GM12878 (cell line): ENCODE measurements around the gene MEOX1. TPM values are rescaled to one million over a fixed set of nuclear protein-coding genes. Genes with fewer than 3 reads are reported as not detected.

Experiments used
- ATAC-seq: fragments of 200-7000 bp; cut with Tn5 transposase; 3 replicates; pipeline ENCODE4 v1.9.1; 2020; ENCODE audit warnings: mild to moderate bottlenecking, moderate library complexity
- BruUV-seq: library from RNA; stranded (reverse); fragments of 400-500 nt; replicated peaks from 2 replicates; lab custom pipeline; 2021; lab: Mats Ljungman, UMichigan
- CTCF ChIA-PET: fragments of 300-600 bp; sonication (Branson Sonifier 250); formaldehyde crosslinking; extraction: SDS; loops from one replicate; lab custom pipeline; 2021; ENCODE audit warnings: inconsistent platforms; lab: Yijun Ruan, JAX
- POLR2A ChIA-PET: fragments of 350-600 bp; formaldehyde crosslinking; extraction: SDS; loops from one replicate; lab custom pipeline; 2021; ENCODE audit warnings: inconsistent platforms; lab: Charles Lee
- RAD21 ChIA-PET: fragments of 300-600 bp; sonication (Branson Sonifier 250); formaldehyde crosslinking; loops from one replicate; lab custom pipeline; 2023; ENCODE audit warnings: antibody characterized with exemption; ENCODE audit not compliant: unreplicated experiment; lab: Charles Lee
- SMC1A ChIA-PET: fragments of 300-600 bp; sonication (Branson Sonifier 250); formaldehyde crosslinking; loops from one replicate; lab custom pipeline; 2023; ENCODE audit not compliant: unreplicated experiment, uncharacterized antibody; lab: Charles Lee
- DNase-seq: peaks from one replicate; pipeline ENCODE4 v3.0.0-alpha.2; 2011; ENCODE audit warnings: low read depth, low spot score
- FAIRE-seq: peaks from 3 replicates; lab custom pipeline; 2011; peaks lifted over from hg19 to GRCh38; lab: Jason Lieb, UNC
- H2AFZ ChIP-seq: 2 replicates; pipeline ENCODE4 v1.6.0; 2011; ENCODE audit warnings: low read depth, low read length, control low read depth; ENCODE audit not compliant: control insufficient read depth
- H3K27ac ChIP-seq: 2 replicates; pipeline ENCODE4 v1.5.1; 2011; ENCODE audit warnings: control low read depth; ENCODE audit not compliant: control insufficient read depth, insufficient read depth
- H3K27me3 ChIP-seq, 2 experiments: replicated peaks in 1 of 2; 2 replicates each; pipeline versions ENCODE4 v1.6.0 to v1.6.1; 2011; ENCODE audit warnings: low read length in 1 of 2; ENCODE audit not compliant: control insufficient read depth in 2 of 2, insufficient read depth in 2 of 2
- H3K36me3 ChIP-seq, 2 experiments: 2 replicates each; pipeline ENCODE4 v1.5.1; 2011; ENCODE audit warnings: low read length in 1 of 2; ENCODE audit not compliant: control insufficient read depth in 2 of 2, insufficient read depth in 2 of 2
- H3K4me1 ChIP-seq: 2 replicates; pipeline ENCODE4 v1.6.1; 2011; ENCODE audit warnings: mild to moderate bottlenecking, low read length, moderate library complexity, mixed read lengths; ENCODE audit not compliant: control insufficient read depth, insufficient read depth
- H3K4me2 ChIP-seq: 2 replicates; pipeline ENCODE4 v1.6.0; 2011; ENCODE audit warnings: control low read depth; ENCODE audit not compliant: control insufficient read depth, insufficient read depth
- H3K4me3 ChIP-seq: fragments of 200-600 bp; sonication (generic); 2 replicates; pipeline ENCODE4 v1.5.1; 2016
- H3K79me2 ChIP-seq: 2 replicates; pipeline ENCODE4 v1.6.0; 2011; ENCODE audit warnings: low read length; ENCODE audit not compliant: control insufficient read depth, insufficient read depth
- H3K9ac ChIP-seq: 2 replicates; pipeline ENCODE4 v1.8.0; 2011; ENCODE audit warnings: low read length, control low read depth, mixed read lengths; ENCODE audit not compliant: control insufficient read depth, insufficient read depth
- H3K9me3 ChIP-seq: replicated peaks from 3 replicates; pipeline ENCODE4 v1.5.1; 2011; ENCODE audit warnings: mild to moderate bottlenecking, low read length; ENCODE audit not compliant: control insufficient read depth, insufficient read depth
- H4K20me1 ChIP-seq: 2 replicates; pipeline ENCODE4 v1.6.0; 2011; ENCODE audit not compliant: control insufficient read depth, insufficient read depth
- CBFB ChIP-seq: IDR thresholded peaks from 2 replicates; pipeline ENCODE4 v1.6.1; 2016; ENCODE audit warnings: antibody characterized with exemption, low read depth
- CREM ChIP-seq: IDR thresholded peaks from 2 replicates; pipeline ENCODE4 v1.6.1; 2014; ENCODE audit warnings: antibody characterized with exemption, low read depth
- HDGF ChIP-seq: fragments of 450-650 bp; IDR thresholded peaks from 2 replicates; pipeline ENCODE4 v1.6.1; 2016; ENCODE audit warnings: antibody characterized with exemption
- KLF5 ChIP-seq: fragments of 450-650 bp; IDR thresholded peaks from 2 replicates; pipeline ENCODE4 v1.6.1; 2014; ENCODE audit warnings: mild to moderate bottlenecking; ENCODE audit not compliant: partially characterized antibody
- NFIC ChIP-seq: IDR thresholded peaks from 2 replicates; pipeline ENCODE4 v1.6.1; 2012; ENCODE audit warnings: low read depth, mild to moderate bottlenecking, inconsistent platforms, low read length, moderate library complexity
- PML ChIP-seq: IDR thresholded peaks from 2 replicates; pipeline ENCODE4 v1.6.1; 2012; ENCODE audit warnings: low read length, inconsistent platforms
- ZNF217 ChIP-seq: fragments of 450-650 bp; IDR thresholded peaks from 2 replicates; pipeline ENCODE4 v1.6.1; 2017; ENCODE audit warnings: antibody characterized with exemption, mild to moderate bottlenecking
- WGBS: methylation state at CpG from one replicate; pipeline ENCODE4 v1.1.6; 2016; ENCODE audit warnings: low lambda C conversion rate; ENCODE audit not compliant: insufficient replicate concordance, insufficient coverage; ENCODE audit errors: missing lambda C conversion rate; 5-methylcytosine and 5-hydroxymethylcytosine counted together
- in situ Hi-C: fragments of 300-500 bp; cut with MboI; formaldehyde crosslinking; loops from 9 replicates; pipeline ENCODE4 v1.14.3; 2018; ENCODE audit warnings: mixed read lengths
- intact Hi-C: fragments of 100-400 bp; cut with micrococcal nuclease; formaldehyde crosslinking; loops from one replicate; pipeline ENCODE4 v1.14.2; 2022; ENCODE audit not compliant: unreplicated experiment
- polyA plus RNA-seq, 11 experiments: library from polyadenylated mRNA; depleted of rRNA in 4 of 11; unstranded in 6 of 11; stranded (reverse) in 5 of 11; fragments of >200 nt; fragmentation: Nextera tagmentation in 4 of 11; fragmentation: Illumina TruSeq in 1 of 11; extraction: Ambion mirVana in 4 of 11; extraction: Trizol in 1 of 11; gene quantifications; 1 replicate in 1 of 11; 2 replicates in 10 of 11; pipeline versions ENCODE4 v1.2.1 to v1.2.3, GENCODE V29; 2011 to 2016; ENCODE audit warnings: inconsistent platforms in 2 of 11, missing spikeins in 2 of 11, low read depth in 1 of 11
- total RNA-seq, 4 experiments: library from RNA; depleted of rRNA in 3 of 4; stranded (reverse); fragments of >200 nt in 3 of 4; fragmentation: Illumina TruSeq in 1 of 4; extraction: Trizol in 1 of 4; gene quantifications; 2 replicates each; pipeline versions ENCODE4 v1.2.1 to v1.2.3, GENCODE V29; 2013 to 2021
- TF ChIP-seq, protein P1 (sequence below): fragments of 450-650 bp; IDR thresholded peaks from 2 replicates; pipeline ENCODE4 v1.6.1; 2016; ENCODE audit warnings: mild to moderate bottlenecking
- TF ChIP-seq, protein P2 (sequence below): IDR thresholded peaks from 2 replicates; pipeline ENCODE4 v1.6.1; 2012; ENCODE audit warnings: low read depth, low read length, improper control_type of control experiment

Gene MEOX1
- total and polyA plus RNA-seq, 10 of the 15 experiments (the other 5 are each of a cell fraction or from before 2014, with no cell fraction given), result 0.19 to 9.4 (median 0.46) TPM

DNA sequence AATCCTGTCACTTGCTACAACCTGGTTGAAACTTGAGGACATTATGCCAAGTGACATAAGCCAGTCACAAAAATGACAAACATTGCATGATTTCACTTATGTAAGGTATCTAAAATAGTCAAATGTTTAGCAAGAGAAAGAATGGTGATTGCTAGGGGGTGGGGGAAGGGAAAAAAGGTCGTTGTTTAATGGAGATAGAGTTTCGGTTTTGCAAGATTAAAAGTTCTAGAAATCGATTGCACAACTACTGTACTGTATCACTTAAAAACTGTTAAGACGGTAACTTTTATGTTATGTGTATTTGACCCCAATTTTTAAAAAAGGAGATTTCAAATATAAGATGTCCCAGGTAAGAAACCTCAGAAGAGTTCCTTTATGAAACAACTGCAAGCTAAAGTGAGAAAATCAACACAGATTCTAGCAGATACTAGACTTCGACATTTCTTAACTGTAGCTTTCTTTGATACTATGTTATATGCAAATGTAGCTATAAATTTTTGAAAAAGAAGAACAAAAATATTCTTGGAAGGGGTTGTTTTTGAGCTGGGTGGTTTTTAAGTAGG, 5.9 kb downstream of the MEOX1 start (continued):
- TF ChIP-seq KLF5, result no peak

DNA sequence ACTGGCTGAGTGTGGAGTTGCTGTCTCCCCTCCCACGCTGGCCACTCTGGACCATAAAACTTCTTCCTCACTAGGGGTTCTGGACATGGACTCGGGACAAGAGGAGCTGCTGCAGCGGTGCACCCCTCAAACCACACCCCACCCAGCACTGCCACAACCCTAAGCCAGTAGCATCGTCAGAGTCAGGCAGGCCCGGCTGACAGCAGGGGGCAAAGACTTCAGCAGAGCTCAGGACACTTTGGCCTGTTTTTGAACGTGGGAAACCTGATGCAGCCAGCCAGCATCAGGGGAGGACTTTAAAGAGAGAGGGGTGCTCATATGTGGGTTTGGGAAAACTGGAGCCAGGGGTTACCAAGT, 9.6 kb downstream of the MEOX1 start:
- in situ Hi-C loops, result loop anchor here (25.0 kb wide), 1 partner anchor 440 kb away; the partner anchor contains the start of gene TMEM106A
- no TSS peak for BruUV-seq
- Histone ChIP-seq H3K9me3 (no peaks in the 10 kb centered on the region), H4K20me1 (no peaks in the 10 kb centered on the region; the same call in 1 of the 2 replicates), H3K27me3 (no peaks in the 10 kb centered on the region), H3K9ac (no peak overlapping the region), H2AFZ (no peak overlapping the region), H3K27ac (no peak overlapping the region), H3K4me1 (peaks cover 8% of the 10 kb centered on the region), H3K4me3 (no peak overlapping the region), H3K4me2 (no peak overlapping the region), H3K79me2 (no peaks in the 10 kb centered on the region; the same call in 1 of the 2 replicates), H3K36me3 (no peaks in the 10 kb centered on the region)
- FAIRE-seq (no peak), ATAC-seq (no peak), DNase-seq (no peak)
- intact Hi-C loops, result no loop called here
- TF ChIP-seq CBFB (no peak), PML (no peak), ZNF217 (no peak), HDGF (no peak), NFIC (no peak), KLF5 (no peak), CREM (no peak)
- TF ChIP-seq, protein P1, sequence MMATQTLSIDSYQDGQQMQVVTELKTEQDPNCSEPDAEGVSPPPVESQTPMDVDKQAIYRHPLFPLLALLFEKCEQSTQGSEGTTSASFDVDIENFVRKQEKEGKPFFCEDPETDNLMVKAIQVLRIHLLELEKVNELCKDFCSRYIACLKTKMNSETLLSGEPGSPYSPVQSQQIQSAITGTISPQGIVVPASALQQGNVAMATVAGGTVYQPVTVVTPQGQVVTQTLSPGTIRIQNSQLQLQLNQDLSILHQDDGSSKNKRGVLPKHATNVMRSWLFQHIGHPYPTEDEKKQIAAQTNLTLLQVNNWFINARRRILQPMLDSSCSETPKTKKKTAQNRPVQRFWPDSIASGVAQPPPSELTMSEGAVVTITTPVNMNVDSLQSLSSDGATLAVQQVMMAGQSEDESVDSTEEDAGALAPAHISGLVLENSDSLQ, result no peak
- TF ChIP-seq, protein P2, sequence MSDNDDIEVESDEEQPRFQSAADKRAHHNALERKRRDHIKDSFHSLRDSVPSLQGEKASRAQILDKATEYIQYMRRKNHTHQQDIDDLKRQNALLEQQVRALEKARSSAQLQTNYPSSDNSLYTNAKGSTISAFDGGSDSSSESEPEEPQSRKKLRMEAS, result no peak
- ChIA-PET SMC1A (interaction anchor here (0.8 to 2.1 kb wide), 3 partner anchors 12 to 21 kb away, joined by 3 to 6 read pairs (median 4); no protein-coding TSS in a partner anchor), RAD21 (interaction anchor here (1.5 kb wide), 1 partner anchor 75 kb away, joined by 5 read pairs; no protein-coding TSS in a partner anchor), POLR2A (interaction anchor here (0.7 kb wide), 1 partner anchor 75 kb away, joined by 3 read pairs; no protein-coding TSS in a partner anchor), CTCF (interaction anchor here (1.3 to 1.5 kb wide), 2 partner anchors 30 to 73 kb away, joined by 3 read pairs; no protein-coding TSS in a partner anchor)
- 40% methylated on average over 6 of the region's 6 CpGs for WGBS
